ENCODE results near the gene NXPE4.
"Not testable (repeated sequence)": the region's sequence is repeated elsewhere in the genome, so short reads cannot be mapped to it uniquely, and the experiment has no call there.

DNA sequence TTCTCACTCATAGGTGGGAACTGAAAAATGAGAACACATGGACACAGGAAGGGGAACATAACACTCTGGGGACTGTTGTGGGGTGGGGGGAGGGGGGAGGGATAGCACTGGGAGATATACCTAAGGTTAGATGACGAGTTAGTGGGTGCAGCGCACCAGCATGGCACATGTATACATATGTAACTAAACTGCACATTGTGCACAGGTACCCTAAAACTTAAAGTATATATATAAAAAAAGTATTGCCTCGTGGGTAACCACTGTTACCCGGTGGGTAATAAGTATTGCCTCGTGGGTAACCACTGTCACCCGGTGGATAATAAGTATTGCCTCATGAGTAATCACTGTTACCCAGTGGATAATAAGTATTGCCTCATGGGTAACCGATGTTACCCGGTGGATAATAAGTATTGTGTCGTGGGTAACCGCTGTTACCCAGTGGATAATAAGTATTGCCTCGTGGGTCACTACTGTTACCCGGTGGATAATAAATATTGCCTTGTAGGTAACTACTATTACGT, 35.9 kb upstream of the NXPE4 start:
- not testable (repeated sequence) for TF ChIP-seq JUND (IDR thresholded peaks at IDR 0.05; ENCODE audit: borderline replicate concordance, low read depth, low read length); JUND (tag; IDR thresholded peaks at IDR 0.05; ENCODE audit: borderline replicate concordance, low read depth, low read length); TRIM24 (IDR thresholded peaks at IDR 0.05); TRIM28 (IDR thresholded peaks at IDR 0.05); SMC3 (conservative IDR thresholded peaks at IDR 0.05; ENCODE audit: insufficient read depth, low read depth, low read length); CHD4 (IDR thresholded peaks at IDR 0.05; ENCODE audit: insufficient read depth, insufficient replicate concordance, low read depth, low read length, poor library complexity, severe bottlenecking); HMG20A (CRISPR knock-in tag; conservative IDR thresholded peaks at IDR 0.05); TBP (optimal IDR thresholded peaks at IDR 0.05; ENCODE audit: low read depth, low read length); PHF8 (IDR thresholded peaks at IDR 0.05; ENCODE audit: borderline replicate concordance, low read length); ZNF124 (CRISPR knock-in tag; IDR thresholded peaks at IDR 0.05); CHD1 (IDR thresholded peaks at IDR 0.05; ENCODE audit: low read length)
- TF ChIP-seq, protein P1, sequence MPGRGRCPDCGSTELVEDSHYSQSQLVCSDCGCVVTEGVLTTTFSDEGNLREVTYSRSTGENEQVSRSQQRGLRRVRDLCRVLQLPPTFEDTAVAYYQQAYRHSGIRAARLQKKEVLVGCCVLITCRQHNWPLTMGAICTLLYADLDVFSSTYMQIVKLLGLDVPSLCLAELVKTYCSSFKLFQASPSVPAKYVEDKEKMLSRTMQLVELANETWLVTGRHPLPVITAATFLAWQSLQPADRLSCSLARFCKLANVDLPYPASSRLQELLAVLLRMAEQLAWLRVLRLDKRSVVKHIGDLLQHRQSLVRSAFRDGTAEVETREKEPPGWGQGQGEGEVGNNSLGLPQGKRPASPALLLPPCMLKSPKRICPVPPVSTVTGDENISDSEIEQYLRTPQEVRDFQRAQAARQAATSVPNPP (IDR thresholded peaks at IDR 0.05; ENCODE audit: borderline replicate concordance, insufficient read depth, insufficient read length), result not testable (repeated sequence)

Data from K562 (cell line).